Stomach (tissue), 9 donors: ENCODE data around the gene HP1BP3. TPM values are rescaled to one million over a fixed set of nuclear protein-coding genes. Genes with fewer than 3 reads are reported as not detected.

Source experiments
- DNase-seq, 2 donors: peaks; one replicate each; pipeline versions ENCODE4 v3.0.0 to v3.0.0-alpha.2; 2013 to 2019
- H3K27ac ChIP-seq, 5 donors: fragments of 200-600 bp in 4 of 5; sonication (generic) in 4 of 5; one replicate each; pipeline ENCODE4 v1.5.1; 2013 to 2019; ENCODE audit warnings: mild to moderate bottlenecking in 1 of 5, moderate library complexity in 1 of 5
- H3K27me3 ChIP-seq, 3 donors: fragments of 200-600 bp; sonication (generic); one replicate each; pipeline ENCODE4 v1.5.1; 2017 to 2019; ENCODE audit warnings: mixed run types in 1 of 3
- H3K36me3 ChIP-seq, 4 donors: fragments of 200-600 bp; sonication (generic); 1 replicate in 3 of 4; 2 replicates in 1 of 4; pipeline ENCODE4 v1.5.1; 2016 to 2019
- H3K4me1 ChIP-seq, 4 donors: fragments of 200-600 bp; sonication (generic); one replicate each; pipeline ENCODE4 v1.5.1; 2016 to 2019
- H3K4me3 ChIP-seq, 4 donors: fragments of 200-600 bp; sonication (generic) in 3 of 4; one replicate each; pipeline ENCODE4 v1.5.1; 2016 to 2019; ENCODE audit warnings: mild to moderate bottlenecking in 1 of 4
- H3K9me3 ChIP-seq, 4 donors: fragments of 200-600 bp; sonication (generic); one replicate each; pipeline ENCODE4 v1.5.1; 2016 to 2019
- EP300 ChIP-seq: sonication (generic); formaldehyde crosslinking; IDR thresholded peaks from one replicate; pipeline ENCODE4 v1.6.1; 2017; ENCODE audit warnings: antibody characterized with exemption
- POLR2A ChIP-seq, 4 donors: fragments of 450-650 bp; IDR thresholded peaks; one replicate each; pipeline ENCODE4 v1.6.1; 2016; ENCODE audit warnings: antibody characterized with exemption in 4 of 4, control low read depth in 2 of 4, mild to moderate bottlenecking in 1 of 4, moderate library complexity in 1 of 4
- POLR2AphosphoS5 ChIP-seq, 3 donors: sonication (generic); formaldehyde crosslinking; IDR thresholded peaks; one replicate each; pipeline ENCODE4 v1.6.1; 2016; ENCODE audit warnings: antibody characterized with exemption in 3 of 3
- WGBS, 5 donors: extraction: QIAGEN DNeasy Blood & Tissue Kit in 3 of 5; methylation state at CpG; one replicate each; pipeline versions ENCODE4 v1.1.5 to v1.1.7; 2013 to 2018; 5-methylcytosine and 5-hydroxymethylcytosine counted together
- intact Hi-C: fragments of 100-400 bp; cut with DNase I; formaldehyde crosslinking; loops from one replicate; pipeline ENCODE4 v1.15.1; 2023; ENCODE audit warnings: low total_unique reads
- polyA plus RNA-seq, 3 donors: library from polyadenylated mRNA; stranded (reverse); fragments of 200-250 nt; gene quantifications; one replicate each; pipeline ENCODE4 v1.2.3, GENCODE V29; 2013
- total RNA-seq, 5 donors: library from RNA; depleted of rRNA; stranded (reverse); fragments of >200 nt; gene quantifications; one replicate each; pipeline versions ENCODE4 v1.1.0 to v1.2.3, GENCODE V29; 2014 to 2016
- TF ChIP-seq, protein P1 (sequence below), 7 experiments: fragments of 450-650 bp in 4 of 7; fragments of 200-600 bp in 3 of 7; sonication (generic) in 3 of 7; IDR thresholded peaks; one replicate each; pipeline ENCODE4 v1.5.1; 2016 to 2019; ENCODE audit warnings: antibody characterized with exemption in 7 of 7, control low read depth in 2 of 7, mild to moderate bottlenecking in 1 of 7
- donor health status: healthy with polysubstance abuse.
- donor health status: Bipolar disorder and iron deficiency.
- donor health status: healthy.

The HP1BP3 gene
- total and polyA plus RNA-seq, 8 donors: 55.2 to 649 (median 232) TPM

GRCh38 chr1:20771780-20772179, 15.3 kb downstream of the HP1BP3 start:
- H3K27ac ChIP-seq: no peak overlapping the region
- H3K27me3 ChIP-seq: no peaks in the 10 kb centered on the region
- peaks cover 0 to 8% (median 0%) of the 10 kb centered on the region in 4 donors for H3K4me1 ChIP-seq
- intact Hi-C loops: no loop called here
- no peak for DNase-seq
- no peaks in the 10 kb centered on the region for H3K9me3 ChIP-seq
- WGBS, 5 donors: 84 to 92% (median 87%) methylated on average over 3 of the region's 3 CpGs
- TF ChIP-seq, protein P1, sequence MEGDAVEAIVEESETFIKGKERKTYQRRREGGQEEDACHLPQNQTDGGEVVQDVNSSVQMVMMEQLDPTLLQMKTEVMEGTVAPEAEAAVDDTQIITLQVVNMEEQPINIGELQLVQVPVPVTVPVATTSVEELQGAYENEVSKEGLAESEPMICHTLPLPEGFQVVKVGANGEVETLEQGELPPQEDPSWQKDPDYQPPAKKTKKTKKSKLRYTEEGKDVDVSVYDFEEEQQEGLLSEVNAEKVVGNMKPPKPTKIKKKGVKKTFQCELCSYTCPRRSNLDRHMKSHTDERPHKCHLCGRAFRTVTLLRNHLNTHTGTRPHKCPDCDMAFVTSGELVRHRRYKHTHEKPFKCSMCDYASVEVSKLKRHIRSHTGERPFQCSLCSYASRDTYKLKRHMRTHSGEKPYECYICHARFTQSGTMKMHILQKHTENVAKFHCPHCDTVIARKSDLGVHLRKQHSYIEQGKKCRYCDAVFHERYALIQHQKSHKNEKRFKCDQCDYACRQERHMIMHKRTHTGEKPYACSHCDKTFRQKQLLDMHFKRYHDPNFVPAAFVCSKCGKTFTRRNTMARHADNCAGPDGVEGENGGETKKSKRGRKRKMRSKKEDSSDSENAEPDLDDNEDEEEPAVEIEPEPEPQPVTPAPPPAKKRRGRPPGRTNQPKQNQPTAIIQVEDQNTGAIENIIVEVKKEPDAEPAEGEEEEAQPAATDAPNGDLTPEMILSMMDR (IDR thresholded peaks at IDR 0.05): no peak
- TF ChIP-seq POLR2A (IDR thresholded peaks at IDR 0.05) (no peak), EP300 (no peak), POLR2AphosphoS5 (IDR thresholded peaks at IDR 0.05) (no peak)
- H3K4me3 ChIP-seq: no peak overlapping the region
- H3K36me3 ChIP-seq: peaks cover 84 to 99% (median 98%) of the 10 kb centered on the region in 4 donors

- WGBS, 5 donors: 92 to 95% (median 94%) methylated on average over 6 of the region's 6 CpGs
- no peak for DNase-seq
- intact Hi-C loops: no loop called here
- Histone ChIP-seq H3K4me3 (no peak overlapping the region), H3K9me3 (no peaks in the 10 kb centered on the region), H3K36me3 (peaks cover 95 to 100% (median 100%) of the 10 kb centered on the region in 4 donors), H3K4me1 (no peaks in the 10 kb centered on the region), H3K27ac (no peak overlapping the region), H3K27me3 (no peaks in the 10 kb centered on the region)
- no peak for TF ChIP-seq POLR2A (IDR thresholded peaks at IDR 0.05)
- no peak for TF ChIP-seq EP300
Measured at GRCh38 chr1:20770314-20771087, 16.6 kb downstream of the HP1BP3 start.

GRCh38 chr1:20767271-20767670, 19.8 kb downstream of the HP1BP3 start:
- Histone ChIP-seq H3K9me3 (no peaks in the 10 kb centered on the region), H3K4me1 (no peaks in the 10 kb centered on the region), H3K27ac (no peak overlapping the region), H3K4me3 (no peak overlapping the region), H3K36me3 (peaks cover 96 to 100% (median 100%) of the 10 kb centered on the region in 4 donors), H3K27me3 (no peaks in the 10 kb centered on the region)
- intact Hi-C loops: no loop called here
- TF ChIP-seq, protein P1 (IDR thresholded peaks at IDR 0.05): no peak
- no peak for TF ChIP-seq POLR2AphosphoS5 (IDR thresholded peaks at IDR 0.05)
- no peak for DNase-seq

DNA sequence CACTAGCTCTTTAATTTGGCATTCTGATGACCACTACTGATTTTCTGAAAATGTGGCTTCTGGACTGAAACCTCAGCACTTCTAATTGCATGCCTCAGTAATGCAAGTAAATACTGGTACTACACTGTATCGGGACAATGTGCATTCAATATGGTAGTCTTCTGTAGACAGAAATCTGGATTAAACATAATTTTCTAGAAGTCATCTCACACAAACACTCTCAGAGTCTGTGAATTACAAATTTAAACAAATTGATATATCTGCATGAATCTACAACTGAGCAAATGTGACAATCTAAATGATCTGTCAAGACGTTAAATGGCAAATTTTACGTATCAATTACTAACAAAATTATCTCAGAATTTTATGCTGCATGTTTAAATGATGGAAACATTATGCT, 23.7 kb downstream of the HP1BP3 start:
- TF ChIP-seq POLR2AphosphoS5 (IDR thresholded peaks at IDR 0.05) (no peak), POLR2A (IDR thresholded peaks at IDR 0.05) (no peak), EP300 (no peak)
- TF ChIP-seq, protein P1 (IDR thresholded peaks at IDR 0.05): no peak
- Histone ChIP-seq H3K4me1 (no peaks in the 10 kb centered on the region), H3K27me3 (no peaks in the 10 kb centered on the region), H3K4me3 (no peak overlapping the region), H3K27ac (no peak overlapping the region), H3K9me3 (no peaks in the 10 kb centered on the region), H3K36me3 (peaks cover 96 to 100% (median 100%) of the 10 kb centered on the region in 4 donors)
- DNase-seq: no peak
- intact Hi-C loops: no loop called here
- WGBS, 5 donors: 87 to 95% (median 90%) methylated on average over 3 of the region's 3 CpGs

GRCh38 chr1:20760322-20760721, 26.8 kb downstream of the HP1BP3 start:
- Histone ChIP-seq H3K27ac (no peak overlapping the region), H3K36me3 (peaks cover 96 to 100% (median 100%) of the 10 kb centered on the region in 4 donors), H3K27me3 (no peaks in the 10 kb centered on the region), H3K4me3 (no peak overlapping the region), H3K4me1 (no peaks in the 10 kb centered on the region), H3K9me3 (no peaks in the 10 kb centered on the region)
- WGBS, 5 donors: 92 to 97% (median 93%) methylated on average over 6 of the region's 6 CpGs
- DNase-seq: no peak
- intact Hi-C loops: no loop called here
- no peak for TF ChIP-seq POLR2A (IDR thresholded peaks at IDR 0.05)
- TF ChIP-seq POLR2AphosphoS5 (IDR thresholded peaks at IDR 0.05): no peak
- TF ChIP-seq EP300: no peak
- TF ChIP-seq, protein P1 (IDR thresholded peaks at IDR 0.05): no peak
